ENCODE results near the gene RPS3. TPM values are rescaled to one million over a fixed set of nuclear protein-coding genes. Genes with fewer than 3 reads are reported as not detected.

RPS3 gene
- polyA plus RNA-seq, 1 of the 3 experiments (the other 2 are of a cell fraction): 4,540 TPM

GRCh38 chr11:75453916-75454655 lies 54.8 kb downstream of the RPS3 start:
- Histone ChIP-seq H3K4me2 (no peak overlapping the region), H3K27ac (ENCODE audit: low read depth in 2 of 2, low read length in 1 of 2) (no peak overlapping the region), H3K9ac (no peak overlapping the region), H3K79me2 (ENCODE audit: insufficient read depth) (no peaks in the 10 kb centered on the region), H3K9me2 (no peaks in the 10 kb centered on the region), H3K9me3 (no peaks in the 10 kb centered on the region), H3K27me3 (ENCODE audit: insufficient read depth) (no peaks in the 10 kb centered on the region), H3K36me3 (replicated peaks in 1 of 2; ENCODE audit: control insufficient read depth in 1 of 2, insufficient read depth in 2 of 2, low read length in 1 of 2) (no peaks in the 10 kb centered on the region), H2AFZ (ENCODE audit: low read depth) (no peak overlapping the region), H3F3A (replicated peaks; ENCODE audit: insufficient read depth) (no peaks in the 10 kb centered on the region), H3K4me3 (ENCODE audit: low read depth in 2 of 2, low read length in 1 of 2) (no peak overlapping the region), H3K4me1 (ENCODE audit: control insufficient read depth in 1 of 2, insufficient read depth in 2 of 2, low read depth in 1 of 2, low read length in 1 of 2) (no peaks in the 10 kb centered on the region; a peak in 1 of 4 replicates), H4K20me1 (ENCODE audit: insufficient read depth) (no peaks in the 10 kb centered on the region)
- no peak for TF ChIP-seq YY1 (IDR thresholded peaks at IDR 0.05; ENCODE audit: low read depth)
- TF ChIP-seq NRF1 (IDR thresholded peaks at IDR 0.05; ENCODE audit: low read depth, low read length): no peak
- TF ChIP-seq IRF3 (IDR thresholded peaks at IDR 0.05; ENCODE audit: low read depth, low read length): no peak
- no peak for TF ChIP-seq TEAD4 (IDR thresholded peaks at IDR 0.05; ENCODE audit: borderline replicate concordance, insufficient read depth)
- TF ChIP-seq TAF1 (IDR thresholded peaks at IDR 0.05; ENCODE audit: borderline replicate concordance, low read depth, low read length): no peak
- TF ChIP-seq JUND (IDR thresholded peaks at IDR 0.05): no peak
- no peak for TF ChIP-seq CHD2 (IDR thresholded peaks at IDR 0.05; ENCODE audit: low read length, partially characterized antibody)
- TF ChIP-seq REST (IDR thresholded peaks at IDR 0.05; ENCODE audit: low read depth, low read length): no peak
- no peak for TF ChIP-seq ZBTB33 (IDR thresholded peaks at IDR 0.05; ENCODE audit: borderline replicate concordance, low read depth)
- no peak for TF ChIP-seq FOXM1 (IDR thresholded peaks at IDR 0.05; ENCODE audit: low read depth)
- no peak for TF ChIP-seq GATA2 (CRISPR knock-in tag; IDR thresholded peaks at IDR 0.05)
- no peak for TF ChIP-seq GABPA (IDR thresholded peaks at IDR 0.05; ENCODE audit: low read depth)
- no peak for TF ChIP-seq POLR2AphosphoS5 (IDR thresholded peaks at IDR 0.05; ENCODE audit: low read depth, low read length)
- no peak for TF ChIP-seq RCOR1 (IDR thresholded peaks at IDR 0.05; ENCODE audit: low read length)
- no peak for TF ChIP-seq MAX (IDR thresholded peaks at IDR 0.05; ENCODE audit: low read depth)
- no peak for TF ChIP-seq SIN3A (IDR thresholded peaks at IDR 0.05; ENCODE audit: borderline replicate concordance, low read depth, low read length)
- 67% methylated on average over 9 of the region's 9 CpGs for WGBS (ENCODE audit: low lambda C conversion rate)
- no peak for DNase-seq
- ChIA-PET POLR2A (no interaction called here), CTCF (interaction anchor here (0.6 to 11.1 kb wide), 8 partner anchors 11 to 598 kb away, joined by 3 to 66 read pairs (median 5); partner anchors contain the start of gene GDPD5)
